ENCODE data around the gene ADCY2. TPM values are rescaled to one million over a fixed set of nuclear protein-coding genes. Genes with fewer than 3 reads are reported as not detected.

Gene ADCY2
- total and polyA plus RNA-seq, 2 experiments from 2014 or later = 23.8 to 74.9 TPM

- TF ChIP-seq ZNF462 (CRISPR knock-in tag; IDR thresholded peaks at IDR 0.05) (no peak), EZH2 (IDR thresholded peaks at IDR 0.05; ENCODE audit: low read depth, unreplicated experiment) (no peak)
Measured at GRCh38 chr5:7419367-7419766, 23.4 kb downstream of the ADCY2 start (continued).

- Mint-ChIP-seq H3K27me3 (ENCODE audit: insufficient read depth, low read depth, poor library complexity) (no peaks in the 10 kb centered on the region), H3K36me3 (ENCODE audit: low read depth) (peaks cover 77% of the 10 kb centered on the region), H3K9me3 (no peaks in the 10 kb centered on the region), H3K4me3 (peak overlapping the region; percentile 37), H3K27ac (peak overlapping the region; percentile 86), H3K4me1 (peaks cover 71% of the 10 kb centered on the region)
- 0 out of 2 replicates have a peak, but pooled peaks have one; percentile 2 for TF ChIP-seq POLR2AphosphoS5 (IDR thresholded peaks at IDR 0.05; ENCODE audit: low read depth)
- no peak for TF ChIP-seq REST (IDR thresholded peaks at IDR 0.05; ENCODE audit: unreplicated experiment)
- TF ChIP-seq ZNF462 (CRISPR knock-in tag; IDR thresholded peaks at IDR 0.05) = 0 out of 2 replicates have a peak, but pooled peaks have one; percentile 4
- H3K27me3 ChIP-seq (ENCODE audit: insufficient read depth) = no peaks in the 10 kb centered on the region
- peak overlapping the region; percentile 35 for H3K4me3 ChIP-seq
- peaks cover 14% of the 10 kb centered on the region for H3K36me3 ChIP-seq (ENCODE audit: insufficient read depth)
- peaks cover 75% of the 10 kb centered on the region for H3K79me2 ChIP-seq (replicated peaks; ENCODE audit: insufficient read depth)
- peaks cover 19% of the 10 kb centered on the region for H3F3A ChIP-seq (replicated peaks; ENCODE audit: low read depth)
- no peak overlapping the region for H2AFZ ChIP-seq
- H3K9me2 ChIP-seq (ENCODE audit: insufficient read depth) = no peaks in the 10 kb centered on the region
- peak overlapping the region; percentile 70 for H3K4me2 ChIP-seq
- ATAC-seq (peak; percentile 60), DNase-seq (ENCODE audit: low spot score) (peak; percentile 58)
- peaks cover 6% of the 10 kb centered on the region for H4K20me1 ChIP-seq (replicated peaks; ENCODE audit: insufficient read depth)
- peaks cover 65% of the 10 kb centered on the region for H3K4me1 ChIP-seq (ENCODE audit: insufficient read depth)
- peak overlapping the region; percentile 92 for H3K27ac ChIP-seq (ENCODE audit: low read depth)
Measured at GRCh38 chr5:7419846-7420245, 23.9 kb downstream of the ADCY2 start.

All from GM23338 (cell line).